GM18861 (cell line): Measurements from ENCODE around the gene STXBP5L.
"Not testable (repeated sequence)": the region's sequence is repeated elsewhere in the genome, so short reads cannot be mapped to it uniquely, and the experiment has no call there.

Source experiments
- ATAC-seq: cut with Tn5 transposase; IDR thresholded peaks from one replicate; pipeline ENCODE4 v1.9.1; 2021; ENCODE audit not compliant: unreplicated experiment

Gene STXBP5L

GRCh38 chr3:121418182-121418581 is 510.2 kb downstream of the STXBP5L start:
- ATAC-seq, result no peak

GRCh38 chr3:121424549-121424948 is 516.5 kb downstream of the STXBP5L start:
- ATAC-seq, result no peak

GRCh38 chr3:121430664-121431215 is 522.7 kb downstream of the STXBP5L start:
- no peak for ATAC-seq

- ATAC-seq, result peak; percentile 90
Measured at GRCh38 chr3:121431726-121432517, 523.9 kb downstream of the STXBP5L start.

- ATAC-seq, result no peak
Measured at GRCh38 chr3:121436074-121436473, 528.1 kb downstream of the STXBP5L start.

- ATAC-seq, result no peak
Measured at GRCh38 chr3:121436641-121437040, 528.6 kb downstream of the STXBP5L start.

- no peak for ATAC-seq
Measured at GRCh38 chr3:121443456-121443855, 535.5 kb downstream of the STXBP5L start.

GRCh38 chr3:121451752-121452151 is 543.7 kb downstream of the STXBP5L start:
- ATAC-seq, result not testable (repeated sequence)

- ATAC-seq, result no peak
Measured at GRCh38 chr3:121462565-121462964, 554.6 kb downstream of the STXBP5L start.

GRCh38 chr3:121463745-121464144 is 555.7 kb downstream of the STXBP5L start:
- no peak for ATAC-seq

GRCh38 chr3:121467085-121467484 is 559.1 kb downstream of the STXBP5L start:
- no peak for ATAC-seq

GRCh38 chr3:121473001-121473400 is 565.0 kb downstream of the STXBP5L start:
- ATAC-seq, result no peak
